ENCODE results near the gene SEPTIN8.

- TF ChIP-seq CTCF (optimal IDR thresholded peaks at IDR 0.05 in 1 of 3, IDR thresholded peaks at IDR 0.05 in 1 of 3, conservative IDR thresholded peaks at IDR 0.05 in 1 of 3; ENCODE audit: extremely low read depth in 1 of 3, insufficient read depth in 2 of 3, low read length in 3 of 3) = no peak
- TF ChIP-seq EZH2 (IDR thresholded peaks at IDR 0.05; ENCODE audit: low read length) = no peak
Measured at GRCh38 chr5:132808866-132809265, 31.8 kb upstream of the SEPTIN8 start.
